DOHH2 (cell line): ENCODE data around the gene PTPRH.
A peak's percentile ranks its signal among the peaks of the same experiment; 100 is the strongest.

Experiments used
- H3F3A ChIP-seq: fragments of 200-600 bp; sonication (generic), shearing (Covaris generic); 2 replicates; pipeline ENCODE4 v1.6.0; 2016; ENCODE audit warnings: antibody characterized with exemption, mild to moderate bottlenecking; ENCODE audit not compliant: control insufficient read depth, insufficient read depth
- H3K27ac ChIP-seq: fragments of 200-600 bp; sonication (generic); 2 replicates; pipeline ENCODE4 v1.5.1; 2014; ENCODE audit warnings: low read depth, mild to moderate bottlenecking, low read length, moderate library complexity
- H3K27me3 ChIP-seq: fragments of 200-600 bp; sonication (generic); 2 replicates; pipeline ENCODE4 v1.6.1; 2014; ENCODE audit warnings: mild to moderate bottlenecking, low read length, mixed read lengths; ENCODE audit not compliant: control insufficient read depth
- H3K36me3 ChIP-seq: fragments of 200-600 bp; sonication (generic); 2 replicates; pipeline ENCODE4 v1.6.1; 2014; ENCODE audit warnings: mild to moderate bottlenecking, low read length, moderate library complexity, mixed read lengths; ENCODE audit not compliant: control insufficient read depth
- H3K4me1 ChIP-seq: fragments of 200-600 bp; sonication (generic); 2 replicates; pipeline ENCODE4 v1.6.1; 2014; ENCODE audit warnings: mild to moderate bottlenecking, low read length, mixed read lengths; ENCODE audit not compliant: control insufficient read depth
- H3K4me2 ChIP-seq: fragments of 200-600 bp; sonication (generic); 2 replicates; pipeline ENCODE4 v1.6.0; 2014; ENCODE audit warnings: mild to moderate bottlenecking, low read length, moderate library complexity
- H3K4me3 ChIP-seq: fragments of 200-600 bp; sonication (generic); 2 replicates; pipeline ENCODE4 v1.5.1; 2014; ENCODE audit warnings: mild to moderate bottlenecking, low read length, mixed read lengths
- H3K79me2 ChIP-seq: fragments of 200-600 bp; sonication (generic); 2 replicates; pipeline ENCODE4 v1.6.1; 2014; ENCODE audit warnings: mild to moderate bottlenecking, low read length, mixed read lengths; ENCODE audit not compliant: control insufficient read depth
- H3K9me2 ChIP-seq: fragments of 200-600 bp; sonication (generic); replicated peaks from 2 replicates; pipeline ENCODE4 v1.6.1; 2014; ENCODE audit warnings: mild to moderate bottlenecking, low read length, mixed read lengths; ENCODE audit not compliant: control insufficient read depth
- H3K9me3 ChIP-seq: fragments of 200-600 bp; sonication (generic); 2 replicates; pipeline ENCODE4 v1.6.1; 2014; ENCODE audit warnings: antibody characterized with exemption, low read length, mixed read lengths; ENCODE audit not compliant: control insufficient read depth, insufficient read depth
- H4K20me1 ChIP-seq: fragments of 200-600 bp; sonication (generic); 2 replicates; pipeline ENCODE4 v1.6.0; 2014; ENCODE audit warnings: low read depth, mild to moderate bottlenecking, antibody characterized with exemption, low read length, moderate library complexity; ENCODE audit not compliant: control insufficient read depth, insufficient read depth
- CTCF ChIP-seq: fragments of 200-600 bp; sonication (generic); IDR thresholded peaks from one replicate; pipeline ENCODE4 v1.5.1; 2014; ENCODE audit warnings: antibody characterized with exemption, mild to moderate bottlenecking, low read depth, low read length; ENCODE audit not compliant: poor library complexity, severe bottlenecking
- EZH2phosphoT487 ChIP-seq: fragments of 200-600 bp; sonication (generic); IDR thresholded peaks from 2 replicates; pipeline ENCODE4 v1.6.1; 2017; ENCODE audit warnings: borderline replicate concordance, mild to moderate bottlenecking, antibody characterized with exemption, low read length, moderate library complexity, mixed read lengths

Gene PTPRH

GRCh38 chr19:55161571-55162322, 47.6 kb downstream of the PTPRH start:
- Histone ChIP-seq H3K4me3 (no peak overlapping the region), H3K27me3 (no peaks in the 10 kb centered on the region), H3K79me2 (no peaks in the 10 kb centered on the region), H3K9me3 (no peaks in the 10 kb centered on the region), H4K20me1 (no peaks in the 10 kb centered on the region), H3K27ac (no peak overlapping the region), H3K4me2 (no peak overlapping the region), H3K36me3 (no peaks in the 10 kb centered on the region), H3K9me2 (no peaks in the 10 kb centered on the region), H3F3A (no peaks in the 10 kb centered on the region), H3K4me1 (peaks cover 10% of the 10 kb centered on the region)
- TF ChIP-seq CTCF (no peak), EZH2phosphoT487 (no peak)

GRCh38 chr19:55160986-55161365, 48.3 kb downstream of the PTPRH start:
- Histone ChIP-seq H3K27ac (no peak overlapping the region), H3K27me3 (no peaks in the 10 kb centered on the region), H3K9me2 (no peaks in the 10 kb centered on the region), H3K79me2 (no peaks in the 10 kb centered on the region), H3F3A (no peaks in the 10 kb centered on the region), H3K4me3 (no peak overlapping the region), H3K4me1 (peaks cover 3% of the 10 kb centered on the region; the same call in 1 of the 2 replicates), H3K4me2 (peak overlapping the region; percentile 19; the same call in 1 of the 2 replicates), H4K20me1 (no peaks in the 10 kb centered on the region), H3K36me3 (no peaks in the 10 kb centered on the region), H3K9me3 (no peaks in the 10 kb centered on the region)
- no peak for TF ChIP-seq EZH2phosphoT487
- no peak for TF ChIP-seq CTCF

GRCh38 chr19:55160128-55160985, 48.9 kb downstream of the PTPRH start:
- H3K36me3 ChIP-seq, result no peaks in the 10 kb centered on the region
- peaks cover 3% of the 10 kb centered on the region; the same call in 1 of the 2 replicates for H3K4me1 ChIP-seq
- H3K79me2 ChIP-seq, result no peaks in the 10 kb centered on the region
- H3K9me2 ChIP-seq, result no peaks in the 10 kb centered on the region
- H3K27me3 ChIP-seq, result no peaks in the 10 kb centered on the region
- no peaks in the 10 kb centered on the region for H4K20me1 ChIP-seq
- H3F3A ChIP-seq, result no peaks in the 10 kb centered on the region
- peak overlapping the region; percentile 19; the same call in 1 of the 2 replicates for H3K4me2 ChIP-seq
- no peaks in the 10 kb centered on the region for H3K9me3 ChIP-seq
- no peak overlapping the region for H3K4me3 ChIP-seq
- TF ChIP-seq CTCF (peak; percentile 96), EZH2phosphoT487 (no peak)
- H3K27ac ChIP-seq, result no peak overlapping the region
